Testis (tissue), 3 donors: ENCODE data around the gene LSR. TPM values are rescaled to one million over a fixed set of nuclear protein-coding genes. Genes with fewer than 3 reads are reported as not detected.

Experiments used
- DNase-seq: peaks from one replicate; pipeline ENCODE4 v3.0.0-alpha.2; 2019
- H3K27ac ChIP-seq, 2 donors: fragments of 200-600 bp; sonication (generic); one replicate each; pipeline ENCODE4 v1.5.1; 2019
- H3K27me3 ChIP-seq: fragments of 200-600 bp; sonication (generic); one replicate; pipeline ENCODE4 v1.5.1; 2019
- H3K36me3 ChIP-seq: fragments of 200-600 bp; sonication (generic); one replicate; pipeline ENCODE4 v1.5.1; 2017; ENCODE audit warnings: low read depth; ENCODE audit errors: missing control alignments
- H3K4me1 ChIP-seq: fragments of 200-600 bp; sonication (generic); one replicate; pipeline ENCODE4 v1.5.1; 2019
- H3K4me3 ChIP-seq, 2 donors: fragments of 200-600 bp; sonication (generic); one replicate each; pipeline ENCODE4 v1.5.1; 2017 to 2019
- H3K9me3 ChIP-seq: fragments of 200-600 bp; sonication (generic); one replicate; pipeline ENCODE4 v1.5.1; 2017
- POLR2A ChIP-seq: fragments of 450-650 bp; IDR thresholded peaks from one replicate; pipeline ENCODE4 v1.6.1; 2017; ENCODE audit warnings: antibody characterized with exemption, mild to moderate bottlenecking, moderate library complexity
- WGBS, 2 donors: methylation state at CpG; one replicate each; pipeline ENCODE4 v1.1.5; 2018; 5-methylcytosine and 5-hydroxymethylcytosine counted together
- intact Hi-C: fragments of 100-400 bp; cut with DNase I; formaldehyde crosslinking; loops from one replicate; pipeline ENCODE4 v1.15.1; 2023; ENCODE audit warnings: low total_unique reads
- polyA plus RNA-seq: library from polyadenylated mRNA; stranded (reverse); fragments of 350-450 nt; fragmentation: Illumina TruSeq; extraction: RNeasy Lipid Tissue Mini Kit (QIAGEN cat#74804); gene quantifications from one replicate; pipeline ENCODE4 v1.2.3, GENCODE V29; 2014; ENCODE audit warnings: low read depth, low replicate concordance; ENCODE audit not compliant: insufficient read depth
- total RNA-seq, 2 donors: library from RNA; depleted of rRNA; stranded (reverse); fragments of >200 nt; gene quantifications; one replicate each; pipeline ENCODE4 v1.2.3, GENCODE V29; 2016
- TF ChIP-seq, protein P1 (sequence below), 3 experiments: fragments of 450-650 bp in 2 of 3; fragments of 200-600 bp in 1 of 3; sonication (generic) in 1 of 3; IDR thresholded peaks; one replicate each; pipeline ENCODE4 v1.5.1; 2016 to 2019; ENCODE audit warnings: antibody characterized with exemption in 3 of 3, mild to moderate bottlenecking in 2 of 3, moderate library complexity in 1 of 3

Gene LSR
- total and polyA plus RNA-seq, 3 donors from 2014 or later, result 85.7 to 195 (median 154) TPM

DNA sequence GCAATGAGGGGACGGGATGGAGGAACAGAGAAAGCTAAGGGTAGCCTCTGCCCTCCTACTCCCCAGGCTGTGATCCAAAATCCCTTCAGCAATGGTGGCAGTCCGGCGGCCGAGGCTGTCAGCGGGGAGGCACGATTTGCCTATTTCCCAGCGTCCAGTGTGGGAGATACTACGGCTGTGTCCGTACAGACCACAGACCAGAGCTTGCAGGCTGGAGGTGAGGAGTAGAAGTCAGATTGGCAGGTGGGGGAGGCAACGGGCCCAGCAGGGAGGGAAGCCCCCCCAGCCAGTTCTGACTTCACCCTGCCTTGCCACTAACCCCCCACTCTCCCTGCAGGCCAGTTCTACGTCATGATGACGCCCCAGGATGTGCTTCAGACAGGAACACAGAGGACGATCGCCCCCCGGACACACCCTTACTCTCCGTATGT is 21.6 kb downstream of the LSR start:
- Histone ChIP-seq H3K4me3 (no peak overlapping the region), H3K27me3 (no peaks in the 10 kb centered on the region), H3K36me3 (no peaks in the 10 kb centered on the region), H3K4me1 (peaks cover 24% of the 10 kb centered on the region), H3K27ac (peak overlapping the region in 1 of 2 donors; percentile 98), H3K9me3 (no peaks in the 10 kb centered on the region)
- TF ChIP-seq, protein P1, sequence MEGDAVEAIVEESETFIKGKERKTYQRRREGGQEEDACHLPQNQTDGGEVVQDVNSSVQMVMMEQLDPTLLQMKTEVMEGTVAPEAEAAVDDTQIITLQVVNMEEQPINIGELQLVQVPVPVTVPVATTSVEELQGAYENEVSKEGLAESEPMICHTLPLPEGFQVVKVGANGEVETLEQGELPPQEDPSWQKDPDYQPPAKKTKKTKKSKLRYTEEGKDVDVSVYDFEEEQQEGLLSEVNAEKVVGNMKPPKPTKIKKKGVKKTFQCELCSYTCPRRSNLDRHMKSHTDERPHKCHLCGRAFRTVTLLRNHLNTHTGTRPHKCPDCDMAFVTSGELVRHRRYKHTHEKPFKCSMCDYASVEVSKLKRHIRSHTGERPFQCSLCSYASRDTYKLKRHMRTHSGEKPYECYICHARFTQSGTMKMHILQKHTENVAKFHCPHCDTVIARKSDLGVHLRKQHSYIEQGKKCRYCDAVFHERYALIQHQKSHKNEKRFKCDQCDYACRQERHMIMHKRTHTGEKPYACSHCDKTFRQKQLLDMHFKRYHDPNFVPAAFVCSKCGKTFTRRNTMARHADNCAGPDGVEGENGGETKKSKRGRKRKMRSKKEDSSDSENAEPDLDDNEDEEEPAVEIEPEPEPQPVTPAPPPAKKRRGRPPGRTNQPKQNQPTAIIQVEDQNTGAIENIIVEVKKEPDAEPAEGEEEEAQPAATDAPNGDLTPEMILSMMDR (IDR thresholded peaks at IDR 0.05), result no peak
- no peak for TF ChIP-seq POLR2A
- intact Hi-C loops, result no loop called here
- DNase-seq, result no peak
- WGBS, 2 donors, result 60 to 76% methylated on average over 16 of the region's 16 CpGs

DNA sequence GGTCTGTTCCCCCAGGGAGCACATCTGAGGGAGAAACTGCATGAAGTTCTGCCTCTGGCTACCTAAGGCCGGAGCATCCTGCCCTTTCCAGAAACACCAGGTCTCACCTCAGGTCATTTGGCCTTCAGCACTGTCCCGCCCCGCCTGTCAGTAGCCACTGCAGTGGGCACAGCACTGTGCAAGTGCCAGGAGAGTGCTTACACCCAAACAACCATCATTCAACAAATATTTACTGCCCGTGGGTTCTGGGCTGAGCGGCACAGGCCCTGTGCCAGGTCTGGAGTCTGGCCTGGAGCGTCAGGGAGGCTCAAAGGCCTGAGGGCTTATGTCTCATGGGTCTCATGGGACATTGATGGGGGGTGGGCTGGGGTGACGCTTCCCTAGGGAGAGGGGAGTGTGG is 22.7 kb downstream of the LSR start:
- intact Hi-C loops, result no loop called here
- no peak overlapping the region for H3K4me3 ChIP-seq
- H3K36me3 ChIP-seq, result no peaks in the 10 kb centered on the region

DNA sequence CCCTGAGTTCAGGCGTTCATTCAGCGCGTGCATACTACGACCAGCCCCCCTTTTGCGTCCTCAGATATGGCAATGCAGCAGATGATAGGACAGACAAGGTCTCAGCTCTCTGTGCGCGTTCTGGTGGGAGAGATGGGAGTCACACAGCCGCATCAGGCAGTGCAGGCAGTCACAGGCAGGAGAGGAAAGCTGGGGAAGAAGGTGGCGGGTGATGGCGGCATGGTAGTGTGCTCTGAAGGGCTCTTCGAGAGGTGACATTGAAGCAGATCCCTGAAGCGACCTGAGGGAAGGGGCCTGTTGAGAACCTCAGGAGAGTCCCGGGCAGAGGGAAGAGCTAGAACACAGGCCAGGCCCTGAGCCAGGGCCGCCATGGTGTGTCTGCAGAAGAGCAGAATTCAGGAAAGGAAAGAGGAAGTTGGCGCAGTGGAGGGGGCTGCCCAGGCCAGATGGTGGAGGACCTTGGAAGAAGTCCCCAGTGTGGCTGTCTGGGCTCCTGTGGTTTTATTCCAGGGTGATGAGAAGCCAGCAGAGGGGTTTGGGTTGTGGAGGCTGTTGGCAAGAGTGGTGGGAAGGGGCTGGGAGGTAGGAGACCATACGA is 23.4 kb downstream of the LSR start:
- Histone ChIP-seq H3K4me1 (peaks cover 6% of the 10 kb centered on the region), H3K9me3 (no peaks in the 10 kb centered on the region), H3K36me3 (no peaks in the 10 kb centered on the region), H3K27me3 (no peaks in the 10 kb centered on the region), H3K27ac (no peak overlapping the region), H3K4me3 (no peak overlapping the region)
- TF ChIP-seq, protein P1 (IDR thresholded peaks at IDR 0.05), result no peak
- TF ChIP-seq POLR2A, result no peak
- intact Hi-C loops, result no loop called here
- DNase-seq, result no peak
- WGBS, 2 donors, result 85 to 86% methylated on average over 16 of the region's 16 CpGs

More for the DNA sequence above, 22.7 kb downstream of the LSR start:
- WGBS, 2 donors, result 77 to 93% methylated on average over 4 to 7 of the region's 7 CpGs
- Histone ChIP-seq H3K27me3 (no peaks in the 10 kb centered on the region), H3K4me1 (peaks cover 12% of the 10 kb centered on the region), H3K9me3 (no peaks in the 10 kb centered on the region), H3K27ac (no peak overlapping the region)
- no peak for DNase-seq
- no peak for TF ChIP-seq POLR2A
- TF ChIP-seq, protein P1 (IDR thresholded peaks at IDR 0.05), result no peak

DNA sequence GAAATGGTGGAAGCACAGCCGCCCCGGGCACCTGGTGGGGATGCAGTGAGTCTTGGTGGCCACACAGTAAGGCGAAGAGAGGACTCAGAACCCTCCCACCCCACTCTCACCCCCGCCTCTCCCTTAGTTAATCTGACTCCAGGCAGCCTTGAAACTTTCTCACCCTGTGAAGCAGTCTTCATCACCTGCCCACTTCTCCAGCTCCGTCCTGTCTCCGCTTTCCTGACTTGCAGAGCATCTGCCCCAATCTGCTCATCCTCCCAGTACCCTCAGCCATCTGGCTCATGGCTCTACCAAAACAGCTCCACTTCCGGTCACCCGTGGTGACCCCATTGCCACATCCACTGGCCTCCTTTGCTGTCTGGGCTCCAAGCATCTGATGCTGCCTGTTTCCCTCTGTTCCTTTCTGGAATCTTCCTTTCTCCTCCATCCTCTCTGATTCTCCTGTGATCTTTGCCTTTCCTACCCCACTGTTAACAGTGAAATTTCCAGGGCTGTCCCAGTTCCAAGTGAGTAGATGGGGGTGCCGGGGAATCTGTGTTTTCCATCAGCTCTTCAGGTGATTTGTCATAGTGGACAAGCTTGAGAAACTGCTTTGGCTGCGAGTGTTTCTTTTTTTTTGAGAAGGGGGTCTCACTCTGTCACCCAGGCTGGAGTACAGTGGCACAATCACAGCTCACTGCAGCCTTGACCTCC is 24.3 kb downstream of the LSR start:
- no peak for DNase-seq
- TF ChIP-seq POLR2A, result no peak
- Histone ChIP-seq H3K4me3 (no peak overlapping the region), H3K9me3 (no peaks in the 10 kb centered on the region), H3K27me3 (no peaks in the 10 kb centered on the region), H3K4me1 (peaks cover 6% of the 10 kb centered on the region), H3K36me3 (no peaks in the 10 kb centered on the region), H3K27ac (no peak overlapping the region)
- intact Hi-C loops, result no loop called here
- 75 to 81% methylated on average over 10 of the region's 10 CpGs for WGBS, 2 donors

DNA sequence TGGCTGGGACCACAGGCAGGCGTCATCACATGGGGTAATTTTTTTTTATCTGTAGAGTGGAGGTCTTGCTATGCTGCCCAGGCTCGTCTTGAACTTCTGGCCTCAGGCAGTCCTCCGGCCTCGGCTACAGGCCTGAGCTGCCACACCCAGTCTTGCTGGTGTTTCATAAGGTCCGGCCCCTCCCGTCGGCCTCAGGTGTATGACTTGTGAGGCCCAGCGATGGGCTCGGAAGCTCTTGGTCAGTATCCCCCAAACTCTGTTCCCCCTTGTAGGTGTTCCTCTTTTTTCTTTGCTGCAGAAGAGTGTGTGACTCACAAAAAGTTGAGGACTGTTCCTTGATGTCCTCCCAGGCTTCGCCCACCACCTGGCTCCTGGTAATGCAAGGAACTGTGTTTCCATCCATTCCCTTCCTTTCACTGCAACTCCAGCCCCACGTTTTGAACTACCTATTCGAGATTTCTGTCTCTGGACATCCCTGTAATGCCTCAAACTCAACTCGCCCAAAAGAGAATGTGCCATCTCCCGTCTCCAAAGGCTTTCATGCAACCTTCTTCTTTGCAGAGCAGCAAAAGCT is 25.0 kb downstream of the LSR start:
- Histone ChIP-seq H3K9me3 (no peaks in the 10 kb centered on the region), H3K27ac (no peak overlapping the region), H3K4me1 (peaks cover 6% of the 10 kb centered on the region), H3K27me3 (no peaks in the 10 kb centered on the region), H3K4me3 (no peak overlapping the region), H3K36me3 (no peaks in the 10 kb centered on the region)
- no peak for DNase-seq
- 73 to 89% methylated on average over 14 of the region's 14 CpGs for WGBS, 2 donors
- TF ChIP-seq, protein P1 (IDR thresholded peaks at IDR 0.05), result no peak
- no peak for TF ChIP-seq POLR2A
- intact Hi-C loops, result no loop called here
